GM18861 (cell line): Measurements from ENCODE around the gene OOSP3.

Experiments used
- ATAC-seq: cut with Tn5 transposase; IDR thresholded peaks from one replicate; pipeline ENCODE4 v1.9.1; 2021; ENCODE audit not compliant: unreplicated experiment

The OOSP3 gene

GRCh38 chr11:59943997-59944714 lies 65.6 kb downstream of the OOSP3 start:
- no peak for ATAC-seq

GRCh38 chr11:59944720-59945119 lies 66.1 kb downstream of the OOSP3 start:
- no peak for ATAC-seq
